Type B pancreatic cell (in vitro differentiated cells): ENCODE data around the gene MORC1. TPM values are rescaled to one million over a fixed set of nuclear protein-coding genes. Genes with fewer than 3 reads are reported as not detected.
"Not testable (repeated sequence)": the region's sequence is repeated elsewhere in the genome, so short reads cannot be mapped to it uniquely, and the experiment has no call there.

Experiments used
- DNase-seq: peaks from one replicate; pipeline ENCODE4 v3.0.0; 2021; ENCODE audit warnings: mixed read lengths; ENCODE audit not compliant: unreplicated experiment; ENCODE audit errors: extremely low spot score
- H3K27ac Mint-ChIP-seq: 2 replicates; pipeline ENCODE4 v1.8.0; 2021; ENCODE audit warnings: mild to moderate bottlenecking, mixed read lengths
- H3K27me3 Mint-ChIP-seq: 2 replicates; pipeline ENCODE4 v1.8.0; 2021; ENCODE audit warnings: mixed read lengths
- H3K36me3 Mint-ChIP-seq: 2 replicates; pipeline ENCODE4 v1.8.0; 2021; ENCODE audit warnings: mixed read lengths
- H3K4me1 Mint-ChIP-seq: one replicate; pipeline ENCODE4 v1.8.0; 2021; ENCODE audit warnings: mixed read lengths; ENCODE audit not compliant: unreplicated experiment
- H3K4me3 Mint-ChIP-seq: 2 replicates; pipeline ENCODE4 v1.8.0; 2021; ENCODE audit warnings: mild to moderate bottlenecking, mixed read lengths
- H3K9me3 Mint-ChIP-seq: 2 replicates; pipeline ENCODE4 v1.8.0; 2021; ENCODE audit warnings: mixed read lengths
- total RNA-seq: library from RNA; stranded (reverse); gene quantifications from 2 replicates; pipeline ENCODE4 v1.2.1, GENCODE V29; 2021; ENCODE audit warnings: low replicate concordance
- TF ChIP-seq, protein P1 (sequence below): fragments of 200-600 bp; sonication (generic); conservative IDR thresholded peaks from 2 replicates; pipeline ENCODE4 v1.5.0; 2021; ENCODE audit warnings: antibody characterized with exemption, mild to moderate bottlenecking

The MORC1 gene
- total RNA-seq, 1 donor from 2014 or later, result not detected

DNA sequence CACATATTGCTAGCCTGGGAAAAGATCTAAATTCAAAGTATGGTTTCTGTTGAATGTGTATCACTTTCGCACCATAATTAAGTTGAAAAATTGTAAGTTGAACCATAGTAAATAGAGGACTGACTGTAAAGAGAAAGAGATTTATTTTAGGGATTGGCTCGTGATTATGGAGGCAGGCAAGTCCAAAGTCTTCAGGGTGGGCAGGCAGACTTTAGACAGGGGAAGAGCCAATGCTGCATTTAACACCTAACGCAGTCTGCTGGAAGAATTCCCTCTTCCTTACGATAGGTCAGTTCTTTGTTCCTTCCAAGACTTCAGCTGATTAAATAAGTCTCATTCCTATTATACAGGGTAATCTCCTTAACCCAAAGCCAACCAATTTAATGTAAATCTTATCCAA lies 34.4 kb upstream of the MORC1 start:
- Mint-ChIP-seq H3K27me3 (peaks cover 3% of the 10 kb centered on the region), H3K4me1 (no peaks in the 10 kb centered on the region), H3K4me3 (no peak overlapping the region), H3K36me3 (no peaks in the 10 kb centered on the region), H3K9me3 (peaks cover 5% of the 10 kb centered on the region), H3K27ac (no peak overlapping the region)
- no peak for DNase-seq
- TF ChIP-seq, protein P1, sequence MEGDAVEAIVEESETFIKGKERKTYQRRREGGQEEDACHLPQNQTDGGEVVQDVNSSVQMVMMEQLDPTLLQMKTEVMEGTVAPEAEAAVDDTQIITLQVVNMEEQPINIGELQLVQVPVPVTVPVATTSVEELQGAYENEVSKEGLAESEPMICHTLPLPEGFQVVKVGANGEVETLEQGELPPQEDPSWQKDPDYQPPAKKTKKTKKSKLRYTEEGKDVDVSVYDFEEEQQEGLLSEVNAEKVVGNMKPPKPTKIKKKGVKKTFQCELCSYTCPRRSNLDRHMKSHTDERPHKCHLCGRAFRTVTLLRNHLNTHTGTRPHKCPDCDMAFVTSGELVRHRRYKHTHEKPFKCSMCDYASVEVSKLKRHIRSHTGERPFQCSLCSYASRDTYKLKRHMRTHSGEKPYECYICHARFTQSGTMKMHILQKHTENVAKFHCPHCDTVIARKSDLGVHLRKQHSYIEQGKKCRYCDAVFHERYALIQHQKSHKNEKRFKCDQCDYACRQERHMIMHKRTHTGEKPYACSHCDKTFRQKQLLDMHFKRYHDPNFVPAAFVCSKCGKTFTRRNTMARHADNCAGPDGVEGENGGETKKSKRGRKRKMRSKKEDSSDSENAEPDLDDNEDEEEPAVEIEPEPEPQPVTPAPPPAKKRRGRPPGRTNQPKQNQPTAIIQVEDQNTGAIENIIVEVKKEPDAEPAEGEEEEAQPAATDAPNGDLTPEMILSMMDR, result no peak

- peaks cover 5% of the 10 kb centered on the region for H3K9me3 Mint-ChIP-seq
- no peaks in the 10 kb centered on the region for H3K4me1 Mint-ChIP-seq
- H3K4me3 Mint-ChIP-seq, result no peak overlapping the region
- peaks cover 3% of the 10 kb centered on the region for H3K27me3 Mint-ChIP-seq
- no peak for DNase-seq
- TF ChIP-seq, protein P1, result no peak
- no peaks in the 10 kb centered on the region for H3K36me3 Mint-ChIP-seq
- no peak overlapping the region for H3K27ac Mint-ChIP-seq
Measured at GRCh38 chr3:109149078-109149477, 31.1 kb upstream of the MORC1 start.

GRCh38 chr3:109143646-109144045 lies 25.7 kb upstream of the MORC1 start:
- H3K27me3 Mint-ChIP-seq, result peaks cover 3% of the 10 kb centered on the region
- H3K4me1 Mint-ChIP-seq, result no peaks in the 10 kb centered on the region
- H3K27ac Mint-ChIP-seq, result no peak overlapping the region
- no peaks in the 10 kb centered on the region for H3K36me3 Mint-ChIP-seq
- TF ChIP-seq, protein P1, result no peak
- no peak overlapping the region for H3K4me3 Mint-ChIP-seq
- no peak for DNase-seq
- H3K9me3 Mint-ChIP-seq, result no peaks in the 10 kb centered on the region

GRCh38 chr3:109140318-109140717 lies 22.4 kb upstream of the MORC1 start:
- Mint-ChIP-seq H3K27me3 (no peaks in the 10 kb centered on the region), H3K9me3 (no peaks in the 10 kb centered on the region), H3K4me1 (no peaks in the 10 kb centered on the region), H3K27ac (no peak overlapping the region), H3K36me3 (no peaks in the 10 kb centered on the region), H3K4me3 (no peak overlapping the region)
- no peak for DNase-seq
- TF ChIP-seq, protein P1, result no peak

DNA sequence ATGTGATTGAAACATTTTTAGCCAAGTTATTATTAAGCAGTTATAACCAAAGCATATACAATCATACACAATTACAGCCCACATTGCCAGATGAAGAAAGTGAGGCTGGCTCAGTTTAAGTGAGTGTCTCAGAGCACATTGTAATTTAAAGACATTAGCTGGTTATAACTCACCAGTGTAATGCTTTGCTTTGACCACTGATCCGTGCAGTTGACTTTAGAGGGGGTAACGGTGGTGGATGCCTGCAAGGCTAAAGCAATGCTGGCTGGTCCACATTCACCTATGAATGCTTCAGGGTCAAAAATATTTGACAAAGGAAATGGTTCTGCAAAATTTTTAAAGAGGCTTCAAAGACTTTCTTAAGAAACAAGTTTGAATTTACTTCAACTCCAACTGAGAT lies 19.8 kb upstream of the MORC1 start:
- H3K36me3 Mint-ChIP-seq, result no peaks in the 10 kb centered on the region
- no peaks in the 10 kb centered on the region for H3K4me1 Mint-ChIP-seq
- H3K27ac Mint-ChIP-seq, result no peak overlapping the region
- no peak overlapping the region for H3K4me3 Mint-ChIP-seq
- H3K9me3 Mint-ChIP-seq, result no peaks in the 10 kb centered on the region
- H3K27me3 Mint-ChIP-seq, result no peaks in the 10 kb centered on the region
- TF ChIP-seq, protein P1, result peak; percentile 49
- DNase-seq, result no peak

- no peaks in the 10 kb centered on the region for H3K9me3 Mint-ChIP-seq
- no peak within 1 kb of the TSS for H3K4me3 Mint-ChIP-seq
- no peak for DNase-seq
- no peak within 1 kb of the TSS for H3K27ac Mint-ChIP-seq
- H3K27me3 Mint-ChIP-seq, result no peaks in the 10 kb centered on the region
- TF ChIP-seq, protein P1, result no peak
- no peaks in the 10 kb centered on the region for H3K36me3 Mint-ChIP-seq
- no peaks in the 10 kb centered on the region for H3K4me1 Mint-ChIP-seq
Measured at GRCh38 chr3:109136523-109136922, 18.6 kb upstream of the MORC1 start, which contains the start of gene C3orf85. Gene C3orf85, plus strand, starts transcription at chr3:109136719. Its CDS starts 129 bp downstream, at chr3:109136848.

- not testable (repeated sequence) for H3K27me3 Mint-ChIP-seq, H3K4me3 Mint-ChIP-seq, H3K4me1 Mint-ChIP-seq, DNase-seq, H3K9me3 Mint-ChIP-seq, H3K27ac Mint-ChIP-seq, H3K36me3 Mint-ChIP-seq
Measured at GRCh38 chr3:109133474-109133816, 15.5 kb upstream of the MORC1 start.
